ENCODE data around the gene ABCA13. TPM values are rescaled to one million over a fixed set of nuclear protein-coding genes. Genes with fewer than 3 reads are reported as not detected.

Gene ABCA13
- total RNA-seq, 4 donors from 2014 or later, result 0.19 to 0.33 TPM; not detected in 2

GRCh38 chr7:48512892-48513291 is 341.6 kb downstream of the ABCA13 start:
- TF ChIP-seq CTCF (IDR thresholded peaks at IDR 0.05; ENCODE audit: low read depth), result no peak

DNA sequence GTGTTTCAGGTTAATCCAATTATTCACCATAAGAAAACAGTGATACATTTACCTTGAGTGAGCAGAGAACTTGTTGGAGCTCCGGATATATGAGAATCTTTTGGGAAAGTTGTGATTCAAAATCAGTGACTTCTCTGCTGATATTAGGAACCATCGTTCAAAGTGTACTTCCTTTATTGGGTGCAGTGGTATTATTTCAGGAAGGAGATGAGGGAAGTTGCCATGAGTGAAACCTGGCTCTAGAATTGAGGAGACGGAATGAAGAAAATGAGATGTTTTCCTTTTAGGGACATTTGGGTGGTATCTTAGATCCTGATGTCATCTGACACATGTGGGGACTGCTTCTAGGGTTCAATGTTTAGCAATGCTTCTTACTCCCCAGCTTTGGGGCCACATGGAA is 343.9 kb downstream of the ABCA13 start:
- no peak for TF ChIP-seq CTCF (IDR thresholded peaks at IDR 0.05; ENCODE audit: low read depth)

DNA sequence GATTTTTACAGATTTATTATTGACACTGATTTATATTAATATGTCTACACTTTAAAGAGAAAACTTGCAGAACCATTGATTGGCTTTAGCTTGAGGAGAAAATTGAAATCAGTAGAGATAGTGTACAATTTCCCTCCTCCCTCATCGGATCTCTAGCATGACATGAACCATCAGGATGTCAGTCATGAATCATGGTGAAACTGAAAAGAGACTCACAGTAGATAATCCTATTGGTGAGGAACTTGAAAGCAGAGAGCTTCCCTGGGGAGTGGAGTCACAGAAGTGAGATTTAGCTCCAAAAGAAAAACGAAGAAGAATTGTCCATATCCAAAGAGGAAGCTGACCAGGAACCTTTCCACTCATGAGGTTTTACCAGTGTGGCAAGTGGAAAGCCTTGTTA is 346.8 kb downstream of the ABCA13 start:
- no peak for TF ChIP-seq CTCF (IDR thresholded peaks at IDR 0.05; ENCODE audit: low read depth)

DNA sequence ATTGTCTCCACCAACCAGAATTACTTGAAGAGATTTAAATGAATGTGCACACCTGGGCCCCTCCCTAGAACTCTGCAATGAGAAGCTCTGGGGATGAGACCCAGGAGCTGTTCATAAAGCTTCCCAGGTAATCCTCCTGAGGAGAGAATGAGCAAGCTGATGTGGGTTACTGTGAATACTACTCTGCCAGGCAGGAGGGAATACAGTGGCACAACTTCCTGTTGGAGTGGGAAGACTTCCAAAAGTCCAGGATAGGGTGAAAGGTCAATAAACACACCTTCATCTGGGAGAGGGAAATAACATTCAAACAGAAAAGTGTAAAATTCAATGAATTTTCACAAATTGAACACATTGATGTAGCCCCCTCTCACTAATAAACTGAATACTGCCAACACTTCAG is 351.4 kb downstream of the ABCA13 start:
- no peak for TF ChIP-seq CTCF (IDR thresholded peaks at IDR 0.05; ENCODE audit: low read depth)

- no peak for TF ChIP-seq CTCF (IDR thresholded peaks at IDR 0.05; ENCODE audit: low read depth)
Measured at GRCh38 chr7:48525736-48526732, 354.8 kb downstream of the ABCA13 start.

GRCh38 chr7:48528646-48529045 is 357.4 kb downstream of the ABCA13 start:
- TF ChIP-seq CTCF (IDR thresholded peaks at IDR 0.05; ENCODE audit: low read depth), result no peak

DNA sequence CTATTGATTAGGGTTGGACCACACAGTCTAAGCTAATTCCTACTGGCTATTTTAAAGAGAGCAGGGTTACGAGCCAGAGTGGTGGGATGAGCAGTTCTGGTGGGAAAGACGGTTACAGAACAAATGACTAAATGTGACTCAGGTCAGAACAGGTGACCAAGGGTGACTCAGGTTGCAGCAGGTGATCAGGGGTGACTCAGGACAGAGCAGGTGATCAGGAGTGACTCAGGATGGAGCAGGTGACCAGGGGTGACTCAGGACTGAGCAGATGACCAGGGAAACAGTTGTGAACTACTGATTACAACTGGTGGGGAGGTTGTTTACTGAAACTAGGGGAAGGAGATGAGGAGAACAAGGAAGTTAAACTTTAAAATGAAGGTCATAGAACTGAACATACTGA is 366.3 kb downstream of the ABCA13 start:
- TF ChIP-seq CTCF (IDR thresholded peaks at IDR 0.05; ENCODE audit: low read depth), result no peak
